ENCODE results near the gene SSUH2. TPM values are rescaled to one million over a fixed set of nuclear protein-coding genes. Genes with fewer than 3 reads are reported as not detected.

The SSUH2 gene
- total and polyA plus RNA-seq, 2 experiments from 2014 or later = 0.73 to 2.3 TPM

GRCh38 chr3:8604988-8605387, 39.6 kb downstream of the SSUH2 start:
- H3K27ac Mint-ChIP-seq = no peak overlapping the region

More at GRCh38 chr3:8604988-8605387, 39.6 kb downstream of the SSUH2 start:
- TF ChIP-seq STAT1 (IDR thresholded peaks at IDR 0.05; ENCODE audit: unreplicated experiment) (no peak), ETS1 (IDR thresholded peaks at IDR 0.05) (no peak), POLR2AphosphoS5 (IDR thresholded peaks at IDR 0.05; ENCODE audit: low read depth) (no peak), CREB1 (CRISPR knock-in tag; IDR thresholded peaks at IDR 0.05; ENCODE audit: low read depth) (no peak), JUNB (IDR thresholded peaks at IDR 0.05; ENCODE audit: unreplicated experiment) (no peak), ZNF462 (CRISPR knock-in tag; IDR thresholded peaks at IDR 0.05) (no peak), ZNF331 (CRISPR knock-in tag; IDR thresholded peaks at IDR 0.05; ENCODE audit: low read depth) (no peak), REST (IDR thresholded peaks at IDR 0.05; ENCODE audit: unreplicated experiment) (no peak)
- H3K4me1 ChIP-seq (ENCODE audit: insufficient read depth) = no peaks in the 10 kb centered on the region; the same call in 1 of the 2 replicates
- no peak overlapping the region for H3K27ac ChIP-seq (ENCODE audit: low read depth)
- H3K27me3 ChIP-seq (ENCODE audit: insufficient read depth) = no peaks in the 10 kb centered on the region
- H2AFZ ChIP-seq = no peak overlapping the region
- Mint-ChIP-seq H3K4me1 (peaks cover 3% of the 10 kb centered on the region), H3K27me3 (ENCODE audit: insufficient read depth, low read depth, poor library complexity) (peaks cover under 1% of the 10 kb centered on the region), H3K36me3 (ENCODE audit: low read depth) (peaks cover 5% of the 10 kb centered on the region; the same call in 2 of the 3 replicates), H3K9me3 (0 out of 3 replicates have a peak, but pooled peaks cover 3% of the 10 kb centered on the region), H3K4me3 (no peak overlapping the region)
- peaks cover 5% of the 10 kb centered on the region; the same call in 1 of the 2 replicates for H3K9me2 ChIP-seq (ENCODE audit: insufficient read depth)
- H3K4me3 ChIP-seq = no peak overlapping the region
- no peaks in the 10 kb centered on the region for H4K20me1 ChIP-seq (replicated peaks; ENCODE audit: insufficient read depth)
- no peak overlapping the region for H3K4me2 ChIP-seq
- ATAC-seq (no peak), DNase-seq (ENCODE audit: low spot score) (no peak)
- H3F3A ChIP-seq (replicated peaks; ENCODE audit: low read depth) = no peaks in the 10 kb centered on the region
- H3K79me2 ChIP-seq (replicated peaks; ENCODE audit: insufficient read depth) = no peaks in the 10 kb centered on the region
- H3K36me3 ChIP-seq (ENCODE audit: insufficient read depth) = no peaks in the 10 kb centered on the region
